Astrocyte (in vitro differentiated cells and primary cell): Measurements from ENCODE around the gene PRKG1. TPM values are rescaled to one million over a fixed set of nuclear protein-coding genes. Genes with fewer than 3 reads are reported as not detected.
A peak's percentile ranks its signal among the peaks of the same experiment; 100 is the strongest.

Experiments
- DNase-seq: peaks from one replicate; pipeline ENCODE4 v3.0.0-alpha.2; 2010; ENCODE audit warnings: low read depth
- FAIRE-seq: peaks from 2 replicates; lab custom pipeline; 2011; peaks lifted over from hg19 to GRCh38; lab: Jason Lieb, UNC
- H2AFZ ChIP-seq: 2 replicates; pipeline ENCODE4 v1.6.0; 2012; ENCODE audit warnings: low read depth, low read length, inconsistent platforms
- H3K27ac ChIP-seq: 2 replicates; pipeline ENCODE4 v1.5.1; 2011; ENCODE audit warnings: low read depth, low read length, inconsistent platforms
- H3K27me3 ChIP-seq: 2 replicates; pipeline ENCODE4 v1.6.0; 2011; ENCODE audit warnings: low read length, inconsistent platforms; ENCODE audit not compliant: insufficient read depth
- H3K36me3 ChIP-seq: 2 replicates; pipeline ENCODE4 v1.5.1; 2011; ENCODE audit warnings: low read length, inconsistent platforms; ENCODE audit not compliant: insufficient read depth
- H3K4me1 ChIP-seq: 2 replicates; pipeline ENCODE4 v1.5.1; 2011; ENCODE audit warnings: low read length, inconsistent platforms; ENCODE audit not compliant: insufficient read depth
- H3K4me2 ChIP-seq: 2 replicates; pipeline ENCODE4 v1.6.0; 2012; ENCODE audit warnings: low read length, inconsistent platforms
- H3K4me3 ChIP-seq: 2 replicates; pipeline ENCODE4 v1.5.1; 2011; ENCODE audit warnings: low read depth, mild to moderate bottlenecking, low read length, inconsistent platforms; ENCODE audit not compliant: insufficient read depth
- H3K79me2 ChIP-seq: 2 replicates; pipeline ENCODE4 v1.6.0; 2012; ENCODE audit warnings: mild to moderate bottlenecking, low read length, inconsistent platforms; ENCODE audit not compliant: insufficient read depth
- H3K9ac ChIP-seq: 2 replicates; pipeline ENCODE4 v1.6.0; 2012; ENCODE audit warnings: mild to moderate bottlenecking, low read length, inconsistent platforms
- H3K9me3 ChIP-seq: 2 replicates; pipeline ENCODE4 v1.5.1; 2012; ENCODE audit warnings: low read depth, mild to moderate bottlenecking, low read length, inconsistent platforms; ENCODE audit not compliant: insufficient read depth
- H4K20me1 ChIP-seq: 2 replicates; pipeline ENCODE4 v1.6.0; 2012; ENCODE audit warnings: low read length, inconsistent platforms; ENCODE audit not compliant: insufficient read depth
- H3K27ac Mint-ChIP-seq: one replicate; pipeline ENCODE4 v1.8.0; 2021; ENCODE audit warnings: mild to moderate bottlenecking, mixed read lengths; ENCODE audit not compliant: unreplicated experiment
- H3K27me3 Mint-ChIP-seq: one replicate; pipeline ENCODE4 v1.8.0; 2021; ENCODE audit warnings: low read depth, mixed read lengths; ENCODE audit not compliant: unreplicated experiment
- H3K36me3 Mint-ChIP-seq: one replicate; pipeline ENCODE4 v1.8.0; 2021; ENCODE audit warnings: low read depth, mixed read lengths; ENCODE audit not compliant: unreplicated experiment
- H3K4me1 Mint-ChIP-seq: one replicate; pipeline ENCODE4 v1.8.0; 2021; ENCODE audit warnings: low read depth, mixed read lengths; ENCODE audit not compliant: unreplicated experiment
- H3K4me3 Mint-ChIP-seq: one replicate; pipeline ENCODE4 v1.8.0; 2021; ENCODE audit warnings: mild to moderate bottlenecking, moderate library complexity, mixed read lengths; ENCODE audit not compliant: unreplicated experiment
- H3K9me3 Mint-ChIP-seq: one replicate; pipeline ENCODE4 v1.8.0; 2021; ENCODE audit warnings: mild to moderate bottlenecking, mixed read lengths; ENCODE audit not compliant: unreplicated experiment
- CTCF ChIP-seq: IDR thresholded peaks from 2 replicates; pipeline ENCODE4 v1.5.1; 2011; ENCODE audit warnings: low read depth, mild to moderate bottlenecking, inconsistent platforms, low read length, moderate library complexity; ENCODE audit not compliant: insufficient read depth
- EZH2 ChIP-seq: IDR thresholded peaks from 2 replicates; pipeline ENCODE4 v1.6.1; 2012; ENCODE audit warnings: mild to moderate bottlenecking, low read length, inconsistent platforms; ENCODE audit not compliant: insufficient read depth
- total RNA-seq: library from RNA; stranded (reverse); gene quantifications from 2 replicates; pipeline ENCODE4 v1.2.1, GENCODE V29; 2021

The PRKG1 gene
- total RNA-seq, 1 donor from 2014 or later = 3.1 TPM

- FAIRE-seq (no peak), DNase-seq (no peak)
- Histone ChIP-seq H3K4me3 (no peak overlapping the region), H3K27ac (no peak overlapping the region), H3K9me3 (no peaks in the 10 kb centered on the region), H2AFZ (no peak overlapping the region), H3K36me3 (no peaks in the 10 kb centered on the region), H3K9ac (no peak overlapping the region), H4K20me1 (no peaks in the 10 kb centered on the region), H3K79me2 (no peaks in the 10 kb centered on the region), H3K4me2 (no peak overlapping the region), H3K4me1 (no peaks in the 10 kb centered on the region), H3K27me3 (no peaks in the 10 kb centered on the region)
- H3K27me3 Mint-ChIP-seq = no peaks in the 10 kb centered on the region
- TF ChIP-seq EZH2 (no peak), CTCF (no peak)
- H3K4me3 Mint-ChIP-seq = no peak overlapping the region
- H3K9me3 Mint-ChIP-seq = no peaks in the 10 kb centered on the region
- no peaks in the 10 kb centered on the region for H3K4me1 Mint-ChIP-seq
- no peaks in the 10 kb centered on the region for H3K36me3 Mint-ChIP-seq
- no peak overlapping the region for H3K27ac Mint-ChIP-seq
Measured at GRCh38 chr10:52082307-52082706, 1008.0 kb downstream of the PRKG1 start.

GRCh38 chr10:52083422-52083821 lies 1009.1 kb downstream of the PRKG1 start:
- no peaks in the 10 kb centered on the region for H3K27me3 Mint-ChIP-seq
- H3K36me3 ChIP-seq = no peaks in the 10 kb centered on the region
- no peak overlapping the region for H3K4me3 Mint-ChIP-seq
- no peak overlapping the region for H3K9ac ChIP-seq
- H3K4me1 ChIP-seq = no peaks in the 10 kb centered on the region
- H3K4me1 Mint-ChIP-seq = no peaks in the 10 kb centered on the region
- H3K27ac Mint-ChIP-seq = no peak overlapping the region
- no peaks in the 10 kb centered on the region for H3K9me3 Mint-ChIP-seq
- H2AFZ ChIP-seq = no peak overlapping the region
- DNase-seq = no peak
- no peaks in the 10 kb centered on the region for H4K20me1 ChIP-seq
- no peaks in the 10 kb centered on the region for H3K27me3 ChIP-seq
- peak; percentile 23 for FAIRE-seq
- no peaks in the 10 kb centered on the region for H3K9me3 ChIP-seq
- no peaks in the 10 kb centered on the region for H3K36me3 Mint-ChIP-seq
- no peaks in the 10 kb centered on the region for H3K79me2 ChIP-seq
- no peak overlapping the region for H3K4me3 ChIP-seq
- no peak overlapping the region for H3K4me2 ChIP-seq
- no peak overlapping the region for H3K27ac ChIP-seq
- TF ChIP-seq EZH2 (no peak), CTCF (no peak)

- no peaks in the 10 kb centered on the region for H3K9me3 Mint-ChIP-seq
- H3K4me2 ChIP-seq = no peak overlapping the region
- H3K4me1 ChIP-seq = no peaks in the 10 kb centered on the region
- H2AFZ ChIP-seq = no peak overlapping the region
- H3K9ac ChIP-seq = no peak overlapping the region
- no peaks in the 10 kb centered on the region for H3K36me3 Mint-ChIP-seq
- no peak overlapping the region for H3K27ac ChIP-seq
- H3K4me3 Mint-ChIP-seq = no peak overlapping the region
- TF ChIP-seq CTCF = no peak
- TF ChIP-seq EZH2 = no peak
- H3K4me1 Mint-ChIP-seq = no peaks in the 10 kb centered on the region
- H3K27me3 Mint-ChIP-seq = no peaks in the 10 kb centered on the region
- DNase-seq (no peak), FAIRE-seq (no peak)
- no peaks in the 10 kb centered on the region for H4K20me1 ChIP-seq
- H3K4me3 ChIP-seq = no peak overlapping the region
- H3K27me3 ChIP-seq = no peaks in the 10 kb centered on the region
- H3K36me3 ChIP-seq = no peaks in the 10 kb centered on the region
- no peaks in the 10 kb centered on the region for H3K79me2 ChIP-seq
- no peak overlapping the region for H3K27ac Mint-ChIP-seq
- no peaks in the 10 kb centered on the region for H3K9me3 ChIP-seq
Measured at GRCh38 chr10:52092390-52092789, 1018.1 kb downstream of the PRKG1 start.
